Breast epithelium (tissue), 4 donors: ENCODE results near the gene PTPN6. TPM values are rescaled to one million over a fixed set of nuclear protein-coding genes. Genes with fewer than 3 reads are reported as not detected.

Source experiments
- DNase-seq, 2 donors: peaks; one replicate each; pipeline ENCODE4 v3.0.0-alpha.2; 2019; ENCODE audit warnings: low spot score in 2 of 2
- H3K27ac ChIP-seq, 2 donors: fragments of 200-600 bp; sonication (generic) in 1 of 2; one replicate each; pipeline ENCODE4 v1.5.1; 2016 to 2019; ENCODE audit warnings: mild to moderate bottlenecking in 1 of 2
- H3K27me3 ChIP-seq, 2 donors: fragments of 200-600 bp; sonication (generic) in 1 of 2; one replicate each; pipeline versions ENCODE4 v1.5.1 to v1.6.0; 2017 to 2019; ENCODE audit warnings: control low read depth in 1 of 2, mild to moderate bottlenecking in 1 of 2
- H3K36me3 ChIP-seq: fragments of 200-600 bp; one replicate; pipeline ENCODE4 v1.5.1; 2019
- H3K4me1 ChIP-seq, 2 donors: fragments of 200-600 bp; sonication (generic); one replicate each; pipeline ENCODE4 v1.5.1; 2016 to 2019; ENCODE audit warnings: control low read depth in 1 of 2
- H3K4me3 ChIP-seq, 3 donors: fragments of 200-600 bp; sonication (generic); 1 replicate in 2 of 3; 2 replicates in 1 of 3; pipeline ENCODE4 v1.5.1; 2016 to 2019; ENCODE audit warnings: mild to moderate bottlenecking in 3 of 3, moderate library complexity in 2 of 3
- H3K9me3 ChIP-seq, 2 donors: fragments of 200-600 bp; sonication (generic) in 1 of 2; one replicate each; pipeline ENCODE4 v1.5.1; 2016 to 2019; ENCODE audit warnings: control low read depth in 1 of 2
- CTCF ChIP-seq, 3 donors: fragments of 450-650 bp; IDR thresholded peaks; one replicate each; pipeline ENCODE4 v1.5.1; 2016 to 2017; ENCODE audit warnings: antibody characterized with exemption in 3 of 3, mild to moderate bottlenecking in 3 of 3, moderate library complexity in 3 of 3
- POLR2A ChIP-seq: fragments of 450-650 bp; IDR thresholded peaks from one replicate; pipeline ENCODE4 v1.6.1; 2016; ENCODE audit warnings: antibody characterized with exemption, mild to moderate bottlenecking, moderate library complexity
- POLR2AphosphoS5 ChIP-seq, 3 donors: sonication (generic); formaldehyde crosslinking; IDR thresholded peaks; one replicate each; pipeline ENCODE4 v1.6.1; 2017; ENCODE audit warnings: antibody characterized with exemption in 3 of 3
- intact Hi-C: fragments of 100-400 bp; cut with DNase I; formaldehyde crosslinking; loops from one replicate; pipeline ENCODE4 v1.15.1; 2023; ENCODE audit warnings: low total_unique reads
- total RNA-seq, 3 donors: library from RNA; depleted of rRNA; stranded (reverse); fragments of >200 nt; gene quantifications; one replicate each; pipeline ENCODE4 v1.1.0, GENCODE V29; 2016

PTPN6 gene
- total RNA-seq, 3 donors from 2014 or later: 14.7 to 28.0 (median 20.3) TPM

GRCh38 chr12:6947615-6948014 lies 3.5 kb upstream of the PTPN6 start:
- no peak overlapping the region for H3K27ac ChIP-seq
- intact Hi-C loops: loop anchor here (2.0 to 10.0 kb wide), 2 partner anchors 57 to 167 kb away; no protein-coding TSS in a partner anchor
- peaks cover 12 to 22% of the 10 kb centered on the region in 2 donors for H3K4me1 ChIP-seq
- no peak overlapping the region for H3K4me3 ChIP-seq
- DNase-seq: no peak
- H3K9me3 ChIP-seq: no peaks in the 10 kb centered on the region
- H3K36me3 ChIP-seq: no peaks in the 10 kb centered on the region
- no peak for TF ChIP-seq CTCF (IDR thresholded peaks at IDR 0.05)
- H3K27me3 ChIP-seq: no peaks in the 10 kb centered on the region

- Histone ChIP-seq H3K4me3 (no peak overlapping the region), H3K27ac (no peak overlapping the region), H3K4me1 (peaks cover 7 to 22% of the 10 kb centered on the region in 2 donors), H3K27me3 (no peaks in the 10 kb centered on the region), H3K9me3 (no peaks in the 10 kb centered on the region), H3K36me3 (no peaks in the 10 kb centered on the region)
- no peak for DNase-seq
- intact Hi-C loops: loop anchor here (10.0 kb wide), 1 partner anchor 166 kb away; no protein-coding TSS in a partner anchor
- TF ChIP-seq POLR2AphosphoS5 (IDR thresholded peaks at IDR 0.05) (no peak), POLR2A (no peak), CTCF (IDR thresholded peaks at IDR 0.05) (no peak)
Measured at GRCh38 chr12:6948873-6949594, 2.1 kb upstream of the PTPN6 start.

GRCh38 chr12:6950401-6950801 lies 755 bp upstream of the PTPN6 start:
- intact Hi-C loops: no loop called here
- peaks cover 7 to 16% of the 10 kb centered on the region in 2 donors for H3K4me1 ChIP-seq
- no peak overlapping the region for H3K27ac ChIP-seq
- H3K27me3 ChIP-seq: no peaks in the 10 kb centered on the region
- H3K9me3 ChIP-seq: no peaks in the 10 kb centered on the region
- H3K36me3 ChIP-seq: no peaks in the 10 kb centered on the region
- H3K4me3 ChIP-seq: no peak overlapping the region
- no peak for TF ChIP-seq CTCF (IDR thresholded peaks at IDR 0.05)
- no peak for TF ChIP-seq POLR2A
- no peak for TF ChIP-seq POLR2AphosphoS5 (IDR thresholded peaks at IDR 0.05)
- DNase-seq: no peak

GRCh38 chr12:6951551-6952120 lies 480 bp downstream of the PTPN6 start:
- no peaks in the 10 kb centered on the region for H3K9me3 ChIP-seq
- peaks cover 0 to 6% of the 10 kb centered on the region in 2 donors for H3K4me1 ChIP-seq
- no peaks in the 10 kb centered on the region for H3K36me3 ChIP-seq
- intact Hi-C loops: no loop called here
- H3K4me3 ChIP-seq: peak overlapping the region; percentile 39 to 51 (median 48)
- TF ChIP-seq POLR2A (no peak), POLR2AphosphoS5 (IDR thresholded peaks at IDR 0.05) (no peak), CTCF (IDR thresholded peaks at IDR 0.05) (no peak)
- no peaks in the 10 kb centered on the region for H3K27me3 ChIP-seq
- DNase-seq: no peak
- H3K27ac ChIP-seq: peak overlapping the region in 1 of 2 donors; percentile 52

- intact Hi-C loops: no loop called here
- no peak for DNase-seq
- no peaks in the 10 kb centered on the region for H3K27me3 ChIP-seq
- H3K4me3 ChIP-seq: peak overlapping the region; percentile 39 to 51 (median 48)
- H3K36me3 ChIP-seq: no peaks in the 10 kb centered on the region
- no peaks in the 10 kb centered on the region for H3K4me1 ChIP-seq
- no peaks in the 10 kb centered on the region for H3K9me3 ChIP-seq
- TF ChIP-seq POLR2AphosphoS5 (IDR thresholded peaks at IDR 0.05): no peak
- peak overlapping the region in 1 of 2 donors; percentile 61 for H3K27ac ChIP-seq
Measured at GRCh38 chr12:6952121-6952862, 1.1 kb downstream of the PTPN6 start.
